HCEC 1CT (cell line): Measurements from ENCODE around the gene SNX9.
"Not testable (repeated sequence)": the region's sequence is repeated elsewhere in the genome, so short reads cannot be mapped to it uniquely, and the experiment has no call there.

Experiments used
- DNase-seq: peaks from one replicate; pipeline ENCODE4 v3.0.0-alpha.2; 2017

Gene SNX9

GRCh38 chr6:157929076-157929475 is 106.0 kb downstream of the SNX9 start:
- DNase-seq = no peak

GRCh38 chr6:157929765-157930319 is 106.8 kb downstream of the SNX9 start:
- no peak for DNase-seq

- no peak for DNase-seq
Observed at GRCh38 chr6:157935786-157936185, 112.7 kb downstream of the SNX9 start.

GRCh38 chr6:157937318-157937717 is 114.3 kb downstream of the SNX9 start:
- DNase-seq = no peak

GRCh38 chr6:157937916-157938315 is 114.9 kb downstream of the SNX9 start:
- no peak for DNase-seq

DNA sequence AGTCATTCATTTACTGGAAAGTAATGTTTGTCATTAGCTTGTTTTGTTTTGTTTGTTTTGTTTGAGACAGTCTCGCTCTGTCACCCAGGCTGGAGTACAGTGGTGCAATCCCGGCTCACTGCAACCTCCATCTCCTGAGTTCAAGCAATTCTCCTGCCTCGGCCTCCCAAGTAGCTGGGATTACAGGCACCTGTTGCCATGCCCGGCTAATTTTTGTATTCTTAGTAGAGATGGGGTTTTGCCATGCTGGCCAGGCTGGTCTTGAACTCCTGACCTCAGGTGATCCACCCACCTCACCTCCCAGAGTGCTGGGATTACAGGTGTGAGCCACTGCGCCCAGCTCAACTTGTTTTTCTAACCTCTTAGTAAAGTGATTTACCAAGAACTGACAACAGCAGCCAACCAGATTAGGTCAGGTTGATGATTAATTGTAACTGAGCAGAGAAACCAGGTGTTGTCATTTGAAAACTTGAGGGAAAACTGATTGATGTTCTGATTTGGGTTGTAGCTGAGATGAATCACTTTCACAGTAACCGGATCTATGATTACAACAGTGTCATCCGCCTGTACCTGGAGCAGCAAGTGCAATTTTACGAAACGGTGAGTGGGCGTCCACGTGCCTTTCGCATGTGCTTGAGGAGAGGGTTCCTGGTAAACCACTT is 117.5 kb downstream of the SNX9 start:
- DNase-seq = not testable (repeated sequence)

GRCh38 chr6:157941101-157941863 is 118.2 kb downstream of the SNX9 start:
- DNase-seq = no peak

GRCh38 chr6:157942351-157942750 is 119.3 kb downstream of the SNX9 start:
- no peak for DNase-seq

- no peak for DNase-seq
Observed at GRCh38 chr6:157943249-157943963, 120.4 kb downstream of the SNX9 start.

GRCh38 chr6:157943964-157944283 is 120.9 kb downstream of the SNX9 start:
- no peak for DNase-seq

- no peak for DNase-seq
Observed at GRCh38 chr6:157944983-157945931, 122.2 kb downstream of the SNX9 start.

GRCh38 chr6:157946053-157946617 is 123.1 kb downstream of the SNX9 start:
- no peak for DNase-seq

- peak; percentile 18 for DNase-seq
Observed at GRCh38 chr6:157946865-157947532, 124.0 kb downstream of the SNX9 start.

GRCh38 chr6:157950899-157951298 is 127.9 kb downstream of the SNX9 start:
- DNase-seq = not testable (repeated sequence)

GRCh38 chr6:157951828-157952227 is 128.8 kb downstream of the SNX9 start:
- DNase-seq = no peak

DNA sequence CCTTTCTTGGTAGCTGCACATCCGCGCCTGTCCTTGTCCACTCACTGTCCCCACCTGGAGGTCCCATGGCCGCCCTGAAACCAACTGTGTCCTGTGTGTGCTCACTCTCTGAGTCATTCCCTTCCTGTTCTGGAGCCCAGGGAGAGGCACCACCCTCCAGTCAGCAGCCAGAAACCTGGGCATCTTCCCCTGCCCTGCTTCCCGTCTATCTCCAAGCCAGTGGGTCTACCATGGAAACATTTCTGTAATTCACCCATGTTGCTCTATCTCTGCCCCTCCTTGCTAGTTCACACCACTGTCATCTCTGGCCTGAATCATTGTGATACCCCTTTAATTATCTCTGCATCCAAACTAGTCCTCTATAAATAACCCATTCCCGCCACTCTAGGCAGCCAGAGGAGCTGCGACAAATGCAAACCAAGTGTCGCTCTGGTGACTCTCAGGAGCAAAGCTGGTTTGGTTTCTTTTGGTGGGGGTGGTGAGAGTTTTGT is 129.9 kb downstream of the SNX9 start:
- peak; percentile 13 for DNase-seq

GRCh38 chr6:157953580-157954091 is 130.6 kb downstream of the SNX9 start:
- DNase-seq = no peak

DNA sequence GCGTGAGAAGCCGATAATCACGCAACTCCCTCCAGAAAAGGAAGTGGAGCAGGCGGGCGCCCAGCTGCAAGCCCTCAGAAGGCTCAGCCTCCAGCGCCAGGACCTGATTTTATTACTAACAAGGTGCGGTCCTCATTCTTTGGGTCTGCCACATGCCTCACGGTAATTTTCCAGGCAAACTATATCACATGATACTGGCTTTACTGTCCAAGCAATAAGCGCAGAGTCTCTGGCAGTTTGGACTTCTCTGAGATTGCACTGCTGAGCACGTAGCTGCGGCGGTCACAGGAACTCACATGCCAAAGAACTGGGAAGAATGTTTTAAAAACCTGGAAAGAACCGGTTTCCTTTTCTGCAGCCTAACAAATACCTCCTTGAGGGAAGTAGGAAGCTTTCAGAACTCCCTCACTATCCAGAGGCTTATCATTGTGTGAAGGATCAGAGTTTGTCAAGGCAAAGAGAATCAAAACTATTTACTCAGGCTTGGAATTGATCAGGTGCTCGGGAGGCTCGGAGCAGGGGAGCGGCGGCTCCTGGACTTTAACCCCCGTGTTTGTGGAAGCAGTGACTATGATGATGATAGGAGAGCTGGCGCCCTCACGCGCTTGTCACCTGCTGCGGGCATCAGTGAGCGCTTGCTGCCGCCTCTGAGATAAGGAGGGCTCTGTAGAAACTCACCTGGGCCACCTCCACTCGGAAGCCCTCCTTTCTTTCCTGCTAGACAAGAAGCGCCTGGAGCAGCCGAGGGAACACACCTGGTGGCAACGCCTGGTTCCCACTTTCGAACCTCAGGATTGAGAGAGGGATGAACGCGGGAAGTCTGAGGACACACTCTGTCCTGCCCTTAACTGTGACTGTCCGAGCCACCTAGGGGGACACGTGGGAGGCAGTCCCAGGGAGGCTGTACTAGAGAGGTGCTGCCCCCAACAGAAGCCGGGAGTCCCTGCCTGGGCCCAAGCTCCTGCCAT is 131.4 kb downstream of the SNX9 start:
- peak; percentile 17 for DNase-seq

GRCh38 chr6:157955675-157956074 is 132.6 kb downstream of the SNX9 start:
- DNase-seq = no peak

- no peak for DNase-seq
Observed at GRCh38 chr6:157956171-157956730, 133.2 kb downstream of the SNX9 start.
